Naive thymus-derived CD4-positive, alpha-beta T cell (primary cell): ENCODE results near the gene IRF4. TPM values are rescaled to one million over a fixed set of nuclear protein-coding genes. Genes with fewer than 3 reads are reported as not detected.
"Not testable (repeated sequence)": the region's sequence is repeated elsewhere in the genome, so short reads cannot be mapped to it uniquely, and the experiment has no call there.

Source experiments
- ATAC-seq: fragments of 150-1000 bp; cut with Tn5 transposase; 2 replicates; pipeline ENCODE4 v1.10.0; 2021; ENCODE audit warnings: mild to moderate bottlenecking, moderate library complexity
- CTCF ChIA-PET: fragments of 350-600 bp; sonication (Branson Sonifier 250); formaldehyde crosslinking; loops from one replicate; lab custom pipeline; 2021; ENCODE audit warnings: antibody characterized with exemption; lab: Charles Lee
- POLR2A ChIA-PET: fragments of 350-600 bp; sonication (Branson Sonifier 250); formaldehyde crosslinking; loops from one replicate; lab custom pipeline; 2021; ENCODE audit warnings: antibody characterized with exemption, inconsistent platforms; lab: Charles Lee
- DNase-seq, 9 donors: peaks; one replicate each; pipeline versions ENCODE4 v3.0.0 to v3.0.0-alpha.2; 2020 to 2022; ENCODE audit warnings: mixed read lengths in 1 of 9
- H3K27ac ChIP-seq: one replicate; pipeline ENCODE4 v1.7.0; 2013; ENCODE audit warnings: mild to moderate bottlenecking, low read depth, low read length, moderate library complexity
- H3K27me3 ChIP-seq, 2 donors: one replicate each; pipeline ENCODE4 v1.7.0; 2013; ENCODE audit warnings: low read length in 2 of 2, mild to moderate bottlenecking in 2 of 2, moderate library complexity in 2 of 2; ENCODE audit not compliant: control insufficient read depth in 2 of 2, insufficient read depth in 2 of 2
- H3K36me3 ChIP-seq, 3 experiments: 1 replicate in 2 of 3; 2 replicates in 1 of 3; pipeline ENCODE4 v1.7.0; 2013; ENCODE audit warnings: low read length in 3 of 3, mild to moderate bottlenecking in 3 of 3, moderate library complexity in 1 of 3; ENCODE audit not compliant: insufficient read depth in 3 of 3, control insufficient read depth in 2 of 3
- H3K4me1 ChIP-seq, 2 donors: one replicate each; pipeline ENCODE4 v1.7.0; 2013; ENCODE audit warnings: low read length in 2 of 2, mild to moderate bottlenecking in 2 of 2, moderate library complexity in 1 of 2; ENCODE audit not compliant: control insufficient read depth in 2 of 2, insufficient read depth in 2 of 2
- H3K4me3 ChIP-seq: 2 replicates; pipeline ENCODE4 v1.7.0; 2013; ENCODE audit warnings: mild to moderate bottlenecking, low read length
- H3K9me3 ChIP-seq, 3 experiments: 1 replicate in 2 of 3; 2 replicates in 1 of 3; pipeline ENCODE4 v1.7.0; 2013; ENCODE audit warnings: low read length in 3 of 3; ENCODE audit not compliant: control insufficient read depth in 2 of 3
- H3K27ac Mint-ChIP-seq, 9 donors: one replicate each; pipeline ENCODE4 v1.8.0; 2020 to 2022; ENCODE audit warnings: mixed read lengths in 9 of 9, mild to moderate bottlenecking in 8 of 9, moderate library complexity in 5 of 9, inconsistent platforms in 2 of 9
- H3K27me3 Mint-ChIP-seq, 5 donors: one replicate each; pipeline ENCODE4 v1.8.0; 2021 to 2022; ENCODE audit warnings: mixed read lengths in 5 of 5, mild to moderate bottlenecking in 1 of 5
- H3K36me3 Mint-ChIP-seq, 5 donors: one replicate each; pipeline ENCODE4 v1.8.0; 2020 to 2022; ENCODE audit warnings: mixed read lengths in 5 of 5, mild to moderate bottlenecking in 3 of 5, inconsistent platforms in 1 of 5
- H3K4me1 Mint-ChIP-seq, 7 donors: one replicate each; pipeline ENCODE4 v1.8.0; 2020 to 2022; ENCODE audit warnings: mixed read lengths in 7 of 7, mild to moderate bottlenecking in 3 of 7, inconsistent platforms in 1 of 7
- H3K4me3 Mint-ChIP-seq, 10 donors: one replicate each; pipeline ENCODE4 v1.8.0; 2020 to 2022; ENCODE audit warnings: mild to moderate bottlenecking in 10 of 10, mixed read lengths in 10 of 10, moderate library complexity in 6 of 10, inconsistent platforms in 2 of 10
- H3K9me3 Mint-ChIP-seq, 11 donors: one replicate each; pipeline ENCODE4 v1.8.0; 2020 to 2022; ENCODE audit warnings: mixed read lengths in 11 of 11, mild to moderate bottlenecking in 4 of 11, inconsistent platforms in 1 of 11, moderate library complexity in 1 of 11
- intact Hi-C, 2 donors: fragments of 100-400 bp; cut with micrococcal nuclease; formaldehyde crosslinking; loops; one replicate each; pipeline ENCODE4 v1.15.1; 2023
- polyA plus RNA-seq, 2 donors: library from polyadenylated mRNA; unstranded; fragments of 300-500 nt; fragmentation: Illumina TruSeq; gene quantifications; one replicate each; pipeline ENCODE4 v1.2.3, GENCODE V29; 2021
- total RNA-seq, 6 experiments: library from RNA in 5 of 6; stranded (reverse) in 5 of 6; gene quantifications; 1 replicate in 5 of 6; 2 replicates in 1 of 6; pipeline ENCODE4 v1.2.3 and lab custom pipeline; 2021 to 2026

The IRF4 gene
- total and polyA plus RNA-seq, 7 experiments from 2014 or later, result 3.2 to 175 (median 13.0) TPM

GRCh38 chr6:423055-423798 is 31.7 kb downstream of the IRF4 start:
- CTCF ChIA-PET, result no interaction called here
- POLR2A ChIA-PET, result no interaction called here
- H3K36me3 Mint-ChIP-seq, result peaks cover 0 to 13% (median 0%) of the 10 kb centered on the region in 5 donors
- no peaks in the 10 kb centered on the region for H3K27me3 Mint-ChIP-seq
- peak overlapping the region in 1 of 9 donors; percentile 42 for H3K27ac Mint-ChIP-seq
- H3K9me3 ChIP-seq, result no peaks in the 10 kb centered on the region
- H3K4me1 ChIP-seq, result no peaks in the 10 kb centered on the region
- intact Hi-C loops, result no loop called here
- H3K4me1 Mint-ChIP-seq, result peaks cover 0 to 30% (median 0%) of the 10 kb centered on the region in 7 donors
- H3K4me3 ChIP-seq, result no peak overlapping the region
- H3K27ac ChIP-seq, result no peak overlapping the region
- DNase-seq (no peak), ATAC-seq (no peak)
- peaks cover 0 to 11% (median 0%) of the 10 kb centered on the region in 11 donors for H3K9me3 Mint-ChIP-seq
- H3K36me3 ChIP-seq, result no peaks in the 10 kb centered on the region
- peak overlapping the region in 1 of 10 donors; percentile 44 for H3K4me3 Mint-ChIP-seq
- H3K27me3 ChIP-seq, result no peaks in the 10 kb centered on the region

GRCh38 chr6:423799-424345 is 32.3 kb downstream of the IRF4 start:
- intact Hi-C loops, result no loop called here
- ATAC-seq, result no peak
- no peak for DNase-seq
- Histone ChIP-seq H3K27ac (no peak overlapping the region), H3K27me3 (no peaks in the 10 kb centered on the region), H3K4me1 (peaks cover 0 to under 1% of the 10 kb centered on the region in 2 donors), H3K9me3 (no peaks in the 10 kb centered on the region), H3K36me3 (no peaks in the 10 kb centered on the region), H3K4me3 (no peak overlapping the region)
- CTCF ChIA-PET, result no interaction called here
- peaks cover 3 to 34% (median 4%) of the 10 kb centered on the region in 7 donors for H3K4me1 Mint-ChIP-seq
- POLR2A ChIA-PET, result no interaction called here
- peaks cover 0 to 13% (median 0%) of the 10 kb centered on the region in 5 donors for H3K36me3 Mint-ChIP-seq
- no peak overlapping the region for H3K4me3 Mint-ChIP-seq
- no peak overlapping the region for H3K27ac Mint-ChIP-seq
- no peaks in the 10 kb centered on the region for H3K27me3 Mint-ChIP-seq
- H3K9me3 Mint-ChIP-seq, result peaks cover 0 to 11% (median 0%) of the 10 kb centered on the region in 11 donors

DNA sequence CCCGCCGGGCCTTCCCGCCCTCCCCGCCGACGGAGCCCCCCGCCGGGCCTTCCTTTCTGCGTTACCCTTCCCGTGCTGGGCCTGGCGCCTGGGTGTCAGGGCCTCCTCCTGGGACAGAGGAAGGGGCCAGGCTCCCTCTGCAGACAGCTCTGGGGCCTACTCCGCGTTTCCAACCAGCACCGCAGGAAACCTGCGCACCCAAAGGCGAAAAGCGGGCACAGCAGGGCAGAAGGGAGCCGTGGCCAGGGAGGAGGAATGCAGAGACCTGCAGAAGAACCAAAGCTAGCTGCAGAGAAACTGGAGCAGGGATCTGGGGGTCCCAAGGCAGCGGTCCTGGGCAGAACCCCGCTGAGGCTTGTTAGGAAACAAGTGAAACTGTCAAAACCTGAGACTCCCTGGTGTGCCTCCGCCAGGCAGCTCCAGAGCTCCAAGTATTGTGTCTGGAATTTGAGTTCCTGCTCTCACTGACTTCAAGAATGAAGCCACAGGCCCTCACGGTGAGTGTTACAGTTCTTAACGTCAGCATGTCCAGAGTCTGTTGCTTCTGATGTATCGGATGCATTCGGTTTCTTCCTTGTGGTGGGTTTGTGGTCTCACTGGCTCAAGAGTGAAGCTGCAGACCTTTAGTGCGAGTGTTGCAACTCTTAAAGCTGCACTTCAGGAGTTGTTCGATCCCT is 33.3 kb downstream of the IRF4 start:
- peaks cover 0 to 9% of the 10 kb centered on the region in 2 donors for H3K4me1 ChIP-seq
- no peak overlapping the region for H3K27ac ChIP-seq
- Mint-ChIP-seq H3K36me3 (peaks cover 0 to 9% (median 0%) of the 10 kb centered on the region in 5 donors), H3K4me3 (no peak overlapping the region), H3K9me3 (peaks cover 0 to 11% (median 0%) of the 10 kb centered on the region in 11 donors), H3K4me1 (peaks cover 13 to 42% (median 14%) of the 10 kb centered on the region in 7 donors), H3K27me3 (no peaks in the 10 kb centered on the region), H3K27ac (peak overlapping the region in 1 of 9 donors; percentile 9)
- no peak overlapping the region for H3K4me3 ChIP-seq
- no peaks in the 10 kb centered on the region for H3K36me3 ChIP-seq
- ChIA-PET CTCF (no interaction called here), POLR2A (no interaction called here)
- no peaks in the 10 kb centered on the region for H3K27me3 ChIP-seq
- DNase-seq (no peak), ATAC-seq (no peak)
- no peaks in the 10 kb centered on the region for H3K9me3 ChIP-seq
- intact Hi-C loops, result no loop called here

GRCh38 chr6:425418-425788 is 33.9 kb downstream of the IRF4 start:
- ATAC-seq, POLR2A ChIA-PET, H3K27me3 ChIP-seq, H3K4me1 ChIP-seq, H3K36me3 ChIP-seq, H3K36me3 Mint-ChIP-seq, H3K27ac ChIP-seq, H3K9me3 ChIP-seq, H3K4me3 Mint-ChIP-seq, H3K4me3 ChIP-seq, DNase-seq, intact Hi-C loops, H3K27me3 Mint-ChIP-seq: not testable (repeated sequence)
- Mint-ChIP-seq H3K4me1 (peaks cover 13 to 46% (median 15%) of the 10 kb centered on the region in 7 donors), H3K27ac (peak overlapping the region in 1 of 9 donors; percentile 9), H3K9me3 (peaks cover 0 to 11% (median 0%) of the 10 kb centered on the region in 11 donors)
- CTCF ChIA-PET, result interaction anchor here (0.7 kb wide), 1 partner anchor 143 kb away, joined by 3 read pairs; no protein-coding TSS in a partner anchor

DNA sequence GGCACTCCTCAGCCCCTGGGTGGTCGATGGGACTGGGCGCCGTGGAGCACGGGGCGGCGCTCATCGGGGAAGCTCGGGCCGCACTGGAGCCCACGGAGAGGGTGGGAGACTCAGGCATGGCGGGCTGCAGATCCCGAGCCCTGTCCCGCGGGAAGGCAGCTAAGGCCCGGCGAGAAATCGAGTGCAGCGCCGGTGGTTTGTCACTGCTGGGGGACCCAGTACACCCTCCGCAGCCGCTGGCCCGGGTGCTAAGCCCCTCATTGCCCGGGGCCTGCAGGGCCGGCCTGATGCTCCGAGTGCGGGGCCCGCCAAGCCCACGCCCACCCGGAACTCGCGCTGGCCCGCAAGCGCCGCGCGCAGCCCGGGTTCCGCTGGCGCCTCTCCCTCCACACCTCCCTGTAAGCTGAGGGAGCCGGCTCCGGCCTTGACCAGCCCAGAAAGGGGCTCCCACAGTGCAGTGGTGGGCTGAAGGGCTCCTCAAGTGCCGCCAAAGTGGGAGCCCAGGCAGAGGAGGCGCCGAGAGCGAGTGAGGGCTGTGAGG is 34.7 kb downstream of the IRF4 start:
- DNase-seq, H3K27me3 Mint-ChIP-seq, H3K4me3 ChIP-seq, H3K4me1 ChIP-seq, H3K9me3 ChIP-seq, H3K36me3 Mint-ChIP-seq, H3K36me3 ChIP-seq, H3K27me3 ChIP-seq, H3K27ac ChIP-seq, intact Hi-C loops, H3K9me3 Mint-ChIP-seq, H3K4me3 Mint-ChIP-seq, H3K27ac Mint-ChIP-seq, ATAC-seq, POLR2A ChIA-PET: not testable (repeated sequence)
- CTCF ChIA-PET, result interaction anchor here (0.7 kb wide), 1 partner anchor 142 kb away, joined by 3 read pairs; no protein-coding TSS in a partner anchor
- H3K4me1 Mint-ChIP-seq, result peaks cover 13 to 53% (median 17%) of the 10 kb centered on the region in 7 donors

DNA sequence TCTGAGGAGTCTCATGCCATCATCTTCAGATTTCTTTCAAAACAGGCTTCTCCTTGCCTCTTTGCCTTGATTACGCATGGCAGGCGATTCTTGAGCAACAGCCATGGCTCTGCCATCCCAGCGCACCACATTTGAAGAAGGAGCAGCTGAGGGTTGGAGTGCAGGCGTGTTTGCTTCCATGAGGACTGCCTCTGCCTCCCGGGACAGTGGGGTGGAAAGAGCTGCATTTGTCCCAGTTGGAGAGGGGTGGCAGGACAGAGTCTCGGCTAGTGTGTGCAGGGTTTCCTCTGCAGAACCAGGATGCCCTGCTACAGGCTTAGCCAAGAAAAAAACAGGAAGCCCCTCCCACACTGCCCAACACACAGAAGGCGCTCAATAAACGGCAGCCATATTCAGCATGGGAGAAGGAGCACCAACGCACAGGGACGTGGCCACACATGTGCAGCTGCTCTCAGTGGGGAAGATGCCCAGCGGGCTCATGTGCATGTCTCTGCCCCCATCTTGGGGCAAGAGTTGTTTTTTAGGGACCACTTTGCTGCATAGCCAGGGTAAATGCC is 36.6 kb downstream of the IRF4 start:
- Histone ChIP-seq H3K27me3 (no peaks in the 10 kb centered on the region), H3K9me3 (no peaks in the 10 kb centered on the region), H3K4me3 (no peak overlapping the region), H3K36me3 (no peaks in the 10 kb centered on the region), H3K27ac (no peak overlapping the region), H3K4me1 (peaks cover 9% of the 10 kb centered on the region in 2 donors)
- H3K4me3 Mint-ChIP-seq, result no peak overlapping the region
- H3K4me1 Mint-ChIP-seq, result peaks cover 13 to 63% (median 26%) of the 10 kb centered on the region in 7 donors
- no peak for DNase-seq
- peak overlapping the region in 1 of 9 donors; percentile 51 for H3K27ac Mint-ChIP-seq
- intact Hi-C loops, result loop anchor here in 1 of 2 donors (2.0 kb wide), 1 partner anchor 23 kb away; no protein-coding TSS in a partner anchor
- no peaks in the 10 kb centered on the region for H3K36me3 Mint-ChIP-seq
- ATAC-seq, result no peak
- no peaks in the 10 kb centered on the region for H3K27me3 Mint-ChIP-seq
- POLR2A ChIA-PET, result no interaction called here
- H3K9me3 Mint-ChIP-seq, result no peaks in the 10 kb centered on the region
- CTCF ChIA-PET, result interaction anchor here (1.1 kb wide), 1 partner anchor 28 kb away, joined by 3 read pairs; no protein-coding TSS in a partner anchor
